ENCODE measurements around the gene CPLANE2. TPM values are rescaled to one million over a fixed set of nuclear protein-coding genes. Genes with fewer than 3 reads are reported as not detected.
"Not testable (repeated sequence)": the region's sequence is repeated elsewhere in the genome, so short reads cannot be mapped to it uniquely, and the experiment has no call there.

CPLANE2 gene
- total and polyA plus RNA-seq, 7 donors = 2.5 to 7.4 (median 3.7) TPM

- H3K4me1 ChIP-seq = no peaks in the 10 kb centered on the region
- intact Hi-C loops (cut with DNase I) = no loop called here
- no peaks in the 10 kb centered on the region for H3K36me3 ChIP-seq
- no peak for TF ChIP-seq CTCF (IDR thresholded peaks at IDR 0.05)
- TF ChIP-seq POLR2A (IDR thresholded peaks at IDR 0.05) = no peak
- TF ChIP-seq POLR2AphosphoS5 (IDR thresholded peaks at IDR 0.05) = no peak
- no peak for TF ChIP-seq EP300 (IDR thresholded peaks at IDR 0.05)
- no peak overlapping the region for H3K4me3 ChIP-seq
- H3K9me3 ChIP-seq = no peaks in the 10 kb centered on the region
- no peaks in the 10 kb centered on the region for H3K27me3 ChIP-seq
- 22 to 68% methylated on average over 1 of the region's 1 CpG for WGBS, 2 donors
- H3K27ac ChIP-seq = no peak overlapping the region
- DNase-seq = no peak
Observed at GRCh38 chr1:16199157-16199501, 37.9 kb downstream of the CPLANE2 start.

GRCh38 chr1:16198444-16199156 is 38.4 kb downstream of the CPLANE2 start:
- intact Hi-C loops (cut with DNase I) = no loop called here
- no peak for TF ChIP-seq EP300 (IDR thresholded peaks at IDR 0.05)
- TF ChIP-seq POLR2A (IDR thresholded peaks at IDR 0.05) = no peak
- TF ChIP-seq CTCF (IDR thresholded peaks at IDR 0.05) = no peak
- no peak for TF ChIP-seq POLR2AphosphoS5 (IDR thresholded peaks at IDR 0.05)
- 92 to 93% methylated on average over 8 of the region's 8 CpGs for WGBS, 2 donors

GRCh38 chr1:16196874-16197273 is 40.1 kb downstream of the CPLANE2 start:
- 60 to 64% methylated on average over 3 of the region's 3 CpGs for WGBS, 2 donors
- DNase-seq = no peak
- Histone ChIP-seq H3K4me3 (no peak overlapping the region), H3K36me3 (no peaks in the 10 kb centered on the region), H3K4me1 (no peaks in the 10 kb centered on the region), H3K27ac (no peak overlapping the region), H3K9me3 (no peaks in the 10 kb centered on the region), H3K27me3 (no peaks in the 10 kb centered on the region)
- intact Hi-C loops (cut with DNase I) = no loop called here
- TF ChIP-seq EP300 (IDR thresholded peaks at IDR 0.05) (no peak), POLR2A (IDR thresholded peaks at IDR 0.05) (no peak), CTCF (IDR thresholded peaks at IDR 0.05) (no peak), POLR2AphosphoS5 (IDR thresholded peaks at IDR 0.05) (no peak)

More at GRCh38 chr1:16198444-16199156, 38.4 kb downstream of the CPLANE2 start:
- no peak overlapping the region for H3K4me3 ChIP-seq
- H3K27me3 ChIP-seq = no peaks in the 10 kb centered on the region
- H3K9me3 ChIP-seq = no peaks in the 10 kb centered on the region
- H3K36me3 ChIP-seq = no peaks in the 10 kb centered on the region
- no peaks in the 10 kb centered on the region for H3K4me1 ChIP-seq
- H3K27ac ChIP-seq = no peak overlapping the region
- no peak for DNase-seq

GRCh38 chr1:16196139-16196538 is 40.8 kb downstream of the CPLANE2 start:
- 89 to 97% methylated on average over 4 of the region's 4 CpGs for WGBS, 2 donors
- H3K9me3 ChIP-seq; DNase-seq; H3K4me1 ChIP-seq; intact Hi-C loops (cut with DNase I); H3K4me3 ChIP-seq; H3K27me3 ChIP-seq; H3K27ac ChIP-seq; H3K36me3 ChIP-seq: not testable (repeated sequence)

- no peak overlapping the region for H3K4me3 ChIP-seq
- H3K27me3 ChIP-seq = no peaks in the 10 kb centered on the region
- DNase-seq = no peak
- no peaks in the 10 kb centered on the region for H3K9me3 ChIP-seq
- H3K4me1 ChIP-seq = no peaks in the 10 kb centered on the region
- no peak overlapping the region for H3K27ac ChIP-seq
- intact Hi-C loops (cut with DNase I) = no loop called here
- no peaks in the 10 kb centered on the region for H3K36me3 ChIP-seq
- WGBS, 2 donors = 87 to 89% methylated on average over 7 of the region's 7 CpGs
- no peak for TF ChIP-seq EP300 (IDR thresholded peaks at IDR 0.05)
- TF ChIP-seq POLR2AphosphoS5 (IDR thresholded peaks at IDR 0.05) = no peak
- TF ChIP-seq CTCF (IDR thresholded peaks at IDR 0.05) = no peak
- no peak for TF ChIP-seq POLR2A (IDR thresholded peaks at IDR 0.05)
Observed at GRCh38 chr1:16195518-16195905, 41.5 kb downstream of the CPLANE2 start.

Data from sigmoid colon (tissue), 7 donors.